ENCODE measurements around the gene MYOCD.

The MYOCD gene

DNA sequence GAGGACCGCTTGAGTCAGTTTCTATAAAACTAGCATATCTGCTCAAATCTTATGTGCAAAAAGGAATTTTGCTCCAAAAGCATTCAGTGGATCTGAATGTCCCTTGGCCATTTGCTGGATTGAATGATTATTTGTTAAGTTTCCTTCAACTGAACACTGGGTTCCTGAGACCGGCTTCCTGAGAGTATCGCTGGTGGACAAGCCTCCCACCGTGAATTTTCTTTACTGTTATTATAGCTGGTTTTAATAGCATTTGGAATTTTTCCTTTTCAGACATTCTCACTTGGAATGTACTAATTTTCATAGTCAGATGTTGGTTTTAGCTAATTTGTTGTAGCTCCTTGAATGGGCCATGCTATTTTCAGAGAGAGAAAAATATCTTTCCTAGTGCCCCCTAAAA is 9.8 kb upstream of the MYOCD start:
- H3K27me3 ChIP-seq (ENCODE audit: insufficient read depth, low read length), result no peaks in the 10 kb centered on the region
- H3K4me2 ChIP-seq (ENCODE audit: low read length), result no peak overlapping the region
- no peaks in the 10 kb centered on the region for H3K36me3 ChIP-seq (ENCODE audit: insufficient read depth, low read length)
- no peak overlapping the region for H3K4me3 ChIP-seq (ENCODE audit: low read depth, low read length, poor library complexity, severe bottlenecking)
- no peaks in the 10 kb centered on the region for H3F3A ChIP-seq (ENCODE audit: insufficient read depth, low read length)
- TF ChIP-seq EZH2 (IDR thresholded peaks at IDR 0.05; ENCODE audit: borderline replicate concordance, low read length), result no peak
- TF ChIP-seq, protein P1, sequence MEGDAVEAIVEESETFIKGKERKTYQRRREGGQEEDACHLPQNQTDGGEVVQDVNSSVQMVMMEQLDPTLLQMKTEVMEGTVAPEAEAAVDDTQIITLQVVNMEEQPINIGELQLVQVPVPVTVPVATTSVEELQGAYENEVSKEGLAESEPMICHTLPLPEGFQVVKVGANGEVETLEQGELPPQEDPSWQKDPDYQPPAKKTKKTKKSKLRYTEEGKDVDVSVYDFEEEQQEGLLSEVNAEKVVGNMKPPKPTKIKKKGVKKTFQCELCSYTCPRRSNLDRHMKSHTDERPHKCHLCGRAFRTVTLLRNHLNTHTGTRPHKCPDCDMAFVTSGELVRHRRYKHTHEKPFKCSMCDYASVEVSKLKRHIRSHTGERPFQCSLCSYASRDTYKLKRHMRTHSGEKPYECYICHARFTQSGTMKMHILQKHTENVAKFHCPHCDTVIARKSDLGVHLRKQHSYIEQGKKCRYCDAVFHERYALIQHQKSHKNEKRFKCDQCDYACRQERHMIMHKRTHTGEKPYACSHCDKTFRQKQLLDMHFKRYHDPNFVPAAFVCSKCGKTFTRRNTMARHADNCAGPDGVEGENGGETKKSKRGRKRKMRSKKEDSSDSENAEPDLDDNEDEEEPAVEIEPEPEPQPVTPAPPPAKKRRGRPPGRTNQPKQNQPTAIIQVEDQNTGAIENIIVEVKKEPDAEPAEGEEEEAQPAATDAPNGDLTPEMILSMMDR (IDR thresholded peaks at IDR 0.05; ENCODE audit: low read length), result no peak
- H4K20me1 ChIP-seq (ENCODE audit: insufficient read depth, low read length), result no peaks in the 10 kb centered on the region
- H3K9me3 ChIP-seq (ENCODE audit: low read length), result no peaks in the 10 kb centered on the region
- H3K79me2 ChIP-seq (ENCODE audit: insufficient read depth, low read length), result no peaks in the 10 kb centered on the region
- H3K27ac ChIP-seq (ENCODE audit: low read depth, low read length, poor library complexity, severe bottlenecking), result no peak overlapping the region
- no peak overlapping the region for H3K9ac ChIP-seq (ENCODE audit: low read length)
- H3K9me2 ChIP-seq (ENCODE audit: low read depth, low read length), result no peaks in the 10 kb centered on the region
- no peak overlapping the region for H2AFZ ChIP-seq (ENCODE audit: low read length)
- H3K4me1 ChIP-seq (ENCODE audit: insufficient read depth, low read length, severe bottlenecking), result no peaks in the 10 kb centered on the region

DNA sequence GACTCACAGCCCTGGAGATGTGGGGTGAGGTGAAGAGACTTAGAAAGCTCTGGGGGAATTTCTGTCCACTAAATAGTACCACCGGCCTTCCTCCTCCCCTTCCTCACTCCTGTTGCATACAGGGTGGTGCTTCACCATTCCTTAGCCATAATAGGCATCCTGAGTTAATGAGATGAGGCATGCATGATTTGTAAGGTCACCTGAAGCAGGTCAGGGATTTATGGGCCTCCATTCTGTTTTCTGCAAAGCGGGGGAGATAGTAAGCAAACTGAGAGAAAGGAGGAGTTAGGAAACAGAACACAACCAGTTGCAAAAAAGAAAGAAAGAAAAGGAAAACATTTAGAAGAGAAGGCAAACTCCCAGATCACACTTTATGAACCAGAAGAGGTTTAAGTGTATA is 9.3 kb upstream of the MYOCD start:
- Histone ChIP-seq H3K9me3 (ENCODE audit: low read length) (no peaks in the 10 kb centered on the region), H3K36me3 (ENCODE audit: insufficient read depth, low read length) (no peaks in the 10 kb centered on the region), H3K4me2 (ENCODE audit: low read length) (no peak overlapping the region), H3K9me2 (ENCODE audit: low read depth, low read length) (no peaks in the 10 kb centered on the region), H3K79me2 (ENCODE audit: insufficient read depth, low read length) (no peaks in the 10 kb centered on the region), H3K9ac (ENCODE audit: low read length) (no peak overlapping the region), H3K27ac (ENCODE audit: low read depth, low read length, poor library complexity, severe bottlenecking) (no peak overlapping the region), H3K27me3 (ENCODE audit: insufficient read depth, low read length) (no peaks in the 10 kb centered on the region), H3K4me1 (ENCODE audit: insufficient read depth, low read length, severe bottlenecking) (no peaks in the 10 kb centered on the region), H4K20me1 (ENCODE audit: insufficient read depth, low read length) (no peaks in the 10 kb centered on the region), H3F3A (ENCODE audit: insufficient read depth, low read length) (no peaks in the 10 kb centered on the region), H2AFZ (ENCODE audit: low read length) (no peak overlapping the region), H3K4me3 (ENCODE audit: low read depth, low read length, poor library complexity, severe bottlenecking) (no peak overlapping the region)
- TF ChIP-seq, protein P1 (IDR thresholded peaks at IDR 0.05; ENCODE audit: low read length), result no peak
- TF ChIP-seq EZH2 (IDR thresholded peaks at IDR 0.05; ENCODE audit: borderline replicate concordance, low read length), result no peak

DNA sequence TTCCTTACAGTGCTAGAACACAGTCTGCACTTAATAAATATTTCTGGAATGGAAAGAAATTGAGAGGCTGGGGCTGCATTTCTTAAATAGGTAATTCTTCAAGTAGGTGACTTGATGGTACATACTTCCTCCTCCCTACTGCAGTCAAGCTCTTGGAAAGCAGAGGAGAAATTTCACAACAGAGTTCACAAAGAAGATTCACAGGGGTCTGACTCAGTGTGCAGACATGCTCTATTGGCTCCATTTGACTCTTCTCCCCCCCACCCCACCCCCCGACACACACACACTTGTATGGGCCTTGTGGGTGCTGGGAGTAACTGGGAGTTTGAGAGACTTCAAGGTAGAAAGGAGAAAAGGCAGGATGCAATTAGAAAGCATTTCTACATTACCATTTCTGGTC is 6.2 kb upstream of the MYOCD start:
- H3K27ac ChIP-seq (ENCODE audit: low read depth, low read length, poor library complexity, severe bottlenecking), result no peak overlapping the region
- no peaks in the 10 kb centered on the region for H3K36me3 ChIP-seq (ENCODE audit: insufficient read depth, low read length)
- H3K4me1 ChIP-seq (ENCODE audit: insufficient read depth, low read length, severe bottlenecking), result no peaks in the 10 kb centered on the region
- H4K20me1 ChIP-seq (ENCODE audit: insufficient read depth, low read length), result no peaks in the 10 kb centered on the region
- H3K4me3 ChIP-seq (ENCODE audit: low read depth, low read length, poor library complexity, severe bottlenecking), result no peak overlapping the region
- no peaks in the 10 kb centered on the region for H3K27me3 ChIP-seq (ENCODE audit: insufficient read depth, low read length)
- no peaks in the 10 kb centered on the region for H3K79me2 ChIP-seq (ENCODE audit: insufficient read depth, low read length)
- no peaks in the 10 kb centered on the region for H3K9me2 ChIP-seq (ENCODE audit: low read depth, low read length)
- H3K9me3 ChIP-seq (ENCODE audit: low read length), result no peaks in the 10 kb centered on the region
- no peak overlapping the region for H2AFZ ChIP-seq (ENCODE audit: low read length)
- no peaks in the 10 kb centered on the region for H3F3A ChIP-seq (ENCODE audit: insufficient read depth, low read length)
- no peak overlapping the region for H3K9ac ChIP-seq (ENCODE audit: low read length)
- no peak overlapping the region for H3K4me2 ChIP-seq (ENCODE audit: low read length)
- TF ChIP-seq, protein P1 (IDR thresholded peaks at IDR 0.05; ENCODE audit: low read length), result no peak
- TF ChIP-seq EZH2 (IDR thresholded peaks at IDR 0.05; ENCODE audit: borderline replicate concordance, low read length), result no peak

All from OCI-LY1 (cell line).